NB4 (cell line): ENCODE measurements around the gene SCAMP4.

ENCODE experiments used
- DNase-seq: peaks from one replicate; pipeline ENCODE4 v3.0.0; 2010; ENCODE audit warnings: low read depth
- H3K4me3 ChIP-seq: one replicate; pipeline ENCODE4 v1.5.1; 2011; ENCODE audit warnings: mild to moderate bottlenecking, low read depth, low read length, moderate library complexity
- CTCF ChIP-seq: IDR thresholded peaks from one replicate; pipeline ENCODE4 v1.5.1; 2012; ENCODE audit warnings: low read depth, low read length
- MAX ChIP-seq: IDR thresholded peaks from 2 replicates; pipeline ENCODE4 v1.6.1; 2011; ENCODE audit warnings: low read depth, low read length
- MYC ChIP-seq: IDR thresholded peaks from 2 replicates; pipeline ENCODE4 v1.6.1; 2011; ENCODE audit warnings: low read depth, low read length
- POLR2A ChIP-seq: IDR thresholded peaks from 2 replicates; pipeline ENCODE4 v1.6.1; 2011; ENCODE audit warnings: mild to moderate bottlenecking; ENCODE audit not compliant: insufficient read length; ENCODE audit errors: extremely low read depth

SCAMP4 gene

GRCh38 chr19:1918975-1919374, 13.8 kb downstream of the SCAMP4 start:
- TF ChIP-seq MAX (no peak), POLR2A (no peak), MYC (no peak), CTCF (no peak)

GRCh38 chr19:1920644-1921043, 15.4 kb downstream of the SCAMP4 start:
- no peak overlapping the region for H3K4me3 ChIP-seq
- TF ChIP-seq MAX (no peak), POLR2A (no peak), MYC (no peak), CTCF (no peak)
- no peak for DNase-seq

More at GRCh38 chr19:1918975-1919374, 13.8 kb downstream of the SCAMP4 start:
- H3K4me3 ChIP-seq: no peak overlapping the region
- no peak for DNase-seq

- TF ChIP-seq POLR2A: no peak
- no peak for TF ChIP-seq MYC
- TF ChIP-seq MAX: no peak
- no peak for TF ChIP-seq CTCF
- no peak overlapping the region for H3K4me3 ChIP-seq
- DNase-seq: no peak
Measured at GRCh38 chr19:1921326-1921725, 16.1 kb downstream of the SCAMP4 start.

- no peak for TF ChIP-seq POLR2A
- TF ChIP-seq MYC: no peak
- TF ChIP-seq CTCF: no peak
- no peak for TF ChIP-seq MAX
- no peak for DNase-seq
- no peak overlapping the region for H3K4me3 ChIP-seq
Measured at GRCh38 chr19:1921825-1922224, 16.6 kb downstream of the SCAMP4 start.

- DNase-seq: no peak
- H3K4me3 ChIP-seq: no peak overlapping the region
- TF ChIP-seq MYC (no peak), MAX (no peak), POLR2A (no peak), CTCF (no peak)
Measured at GRCh38 chr19:1922803-1923202, 17.6 kb downstream of the SCAMP4 start.

- H3K4me3 ChIP-seq: no peak overlapping the region
- DNase-seq: no peak
- TF ChIP-seq MYC: no peak
- TF ChIP-seq MAX: no peak
Measured at GRCh38 chr19:1923319-1923718, 18.1 kb downstream of the SCAMP4 start.
